Astrocyte (in vitro differentiated cells and primary cell): ENCODE results near the gene C13orf46. TPM values are rescaled to one million over a fixed set of nuclear protein-coding genes. Genes with fewer than 3 reads are reported as not detected.
A peak's percentile ranks its signal among the peaks of the same experiment; 100 is the strongest.

Experiments used
- DNase-seq: peaks from one replicate; pipeline ENCODE4 v3.0.0-alpha.2; 2010; ENCODE audit warnings: low read depth
- FAIRE-seq: peaks from 2 replicates; lab custom pipeline; 2011; peaks lifted over from hg19 to GRCh38; lab: Jason Lieb, UNC
- H2AFZ ChIP-seq: 2 replicates; pipeline ENCODE4 v1.6.0; 2012; ENCODE audit warnings: low read depth, low read length, inconsistent platforms
- H3K27ac ChIP-seq: 2 replicates; pipeline ENCODE4 v1.5.1; 2011; ENCODE audit warnings: low read depth, low read length, inconsistent platforms
- H3K27me3 ChIP-seq: 2 replicates; pipeline ENCODE4 v1.6.0; 2011; ENCODE audit warnings: low read length, inconsistent platforms; ENCODE audit not compliant: insufficient read depth
- H3K36me3 ChIP-seq: 2 replicates; pipeline ENCODE4 v1.5.1; 2011; ENCODE audit warnings: low read length, inconsistent platforms; ENCODE audit not compliant: insufficient read depth
- H3K4me1 ChIP-seq: 2 replicates; pipeline ENCODE4 v1.5.1; 2011; ENCODE audit warnings: low read length, inconsistent platforms; ENCODE audit not compliant: insufficient read depth
- H3K4me2 ChIP-seq: 2 replicates; pipeline ENCODE4 v1.6.0; 2012; ENCODE audit warnings: low read length, inconsistent platforms
- H3K4me3 ChIP-seq: 2 replicates; pipeline ENCODE4 v1.5.1; 2011; ENCODE audit warnings: low read depth, mild to moderate bottlenecking, low read length, inconsistent platforms; ENCODE audit not compliant: insufficient read depth
- H3K79me2 ChIP-seq: 2 replicates; pipeline ENCODE4 v1.6.0; 2012; ENCODE audit warnings: mild to moderate bottlenecking, low read length, inconsistent platforms; ENCODE audit not compliant: insufficient read depth
- H3K9ac ChIP-seq: 2 replicates; pipeline ENCODE4 v1.6.0; 2012; ENCODE audit warnings: mild to moderate bottlenecking, low read length, inconsistent platforms
- H3K9me3 ChIP-seq: 2 replicates; pipeline ENCODE4 v1.5.1; 2012; ENCODE audit warnings: low read depth, mild to moderate bottlenecking, low read length, inconsistent platforms; ENCODE audit not compliant: insufficient read depth
- H4K20me1 ChIP-seq: 2 replicates; pipeline ENCODE4 v1.6.0; 2012; ENCODE audit warnings: low read length, inconsistent platforms; ENCODE audit not compliant: insufficient read depth
- H3K27ac Mint-ChIP-seq: one replicate; pipeline ENCODE4 v1.8.0; 2021; ENCODE audit warnings: mild to moderate bottlenecking, mixed read lengths; ENCODE audit not compliant: unreplicated experiment
- H3K27me3 Mint-ChIP-seq: one replicate; pipeline ENCODE4 v1.8.0; 2021; ENCODE audit warnings: low read depth, mixed read lengths; ENCODE audit not compliant: unreplicated experiment
- H3K36me3 Mint-ChIP-seq: one replicate; pipeline ENCODE4 v1.8.0; 2021; ENCODE audit warnings: low read depth, mixed read lengths; ENCODE audit not compliant: unreplicated experiment
- H3K4me1 Mint-ChIP-seq: one replicate; pipeline ENCODE4 v1.8.0; 2021; ENCODE audit warnings: low read depth, mixed read lengths; ENCODE audit not compliant: unreplicated experiment
- H3K4me3 Mint-ChIP-seq: one replicate; pipeline ENCODE4 v1.8.0; 2021; ENCODE audit warnings: mild to moderate bottlenecking, moderate library complexity, mixed read lengths; ENCODE audit not compliant: unreplicated experiment
- H3K9me3 Mint-ChIP-seq: one replicate; pipeline ENCODE4 v1.8.0; 2021; ENCODE audit warnings: mild to moderate bottlenecking, mixed read lengths; ENCODE audit not compliant: unreplicated experiment
- CTCF ChIP-seq: IDR thresholded peaks from 2 replicates; pipeline ENCODE4 v1.5.1; 2011; ENCODE audit warnings: low read depth, mild to moderate bottlenecking, inconsistent platforms, low read length, moderate library complexity; ENCODE audit not compliant: insufficient read depth
- EZH2 ChIP-seq: IDR thresholded peaks from 2 replicates; pipeline ENCODE4 v1.6.1; 2012; ENCODE audit warnings: mild to moderate bottlenecking, low read length, inconsistent platforms; ENCODE audit not compliant: insufficient read depth
- total RNA-seq: library from RNA; stranded (reverse); gene quantifications from 2 replicates; pipeline ENCODE4 v1.2.1, GENCODE V29; 2021

C13orf46 gene
- total RNA-seq, 1 donor from 2014 or later, result 5.0 TPM

GRCh38 chr13:114017966-114018365 is 44.1 kb upstream of the C13orf46 start:
- no peak overlapping the region for H2AFZ ChIP-seq
- H3K9me3 ChIP-seq, result no peaks in the 10 kb centered on the region
- Mint-ChIP-seq H3K27ac (no peak overlapping the region), H3K36me3 (peaks cover 25% of the 10 kb centered on the region), H3K4me3 (no peak overlapping the region), H3K9me3 (no peaks in the 10 kb centered on the region), H3K4me1 (peaks cover 2% of the 10 kb centered on the region), H3K27me3 (no peaks in the 10 kb centered on the region)
- peaks cover 8% of the 10 kb centered on the region for H3K4me1 ChIP-seq
- H3K27ac ChIP-seq, result no peak overlapping the region
- no peak overlapping the region for H3K4me2 ChIP-seq
- TF ChIP-seq EZH2 (no peak), CTCF (no peak)
- FAIRE-seq (no peak), DNase-seq (no peak)
- peaks cover 32% of the 10 kb centered on the region for H4K20me1 ChIP-seq
- no peaks in the 10 kb centered on the region for H3K27me3 ChIP-seq
- peaks cover 7% of the 10 kb centered on the region for H3K79me2 ChIP-seq
- H3K36me3 ChIP-seq, result peaks cover 23% of the 10 kb centered on the region
- H3K4me3 ChIP-seq, result no peak overlapping the region
- no peak overlapping the region for H3K9ac ChIP-seq

DNA sequence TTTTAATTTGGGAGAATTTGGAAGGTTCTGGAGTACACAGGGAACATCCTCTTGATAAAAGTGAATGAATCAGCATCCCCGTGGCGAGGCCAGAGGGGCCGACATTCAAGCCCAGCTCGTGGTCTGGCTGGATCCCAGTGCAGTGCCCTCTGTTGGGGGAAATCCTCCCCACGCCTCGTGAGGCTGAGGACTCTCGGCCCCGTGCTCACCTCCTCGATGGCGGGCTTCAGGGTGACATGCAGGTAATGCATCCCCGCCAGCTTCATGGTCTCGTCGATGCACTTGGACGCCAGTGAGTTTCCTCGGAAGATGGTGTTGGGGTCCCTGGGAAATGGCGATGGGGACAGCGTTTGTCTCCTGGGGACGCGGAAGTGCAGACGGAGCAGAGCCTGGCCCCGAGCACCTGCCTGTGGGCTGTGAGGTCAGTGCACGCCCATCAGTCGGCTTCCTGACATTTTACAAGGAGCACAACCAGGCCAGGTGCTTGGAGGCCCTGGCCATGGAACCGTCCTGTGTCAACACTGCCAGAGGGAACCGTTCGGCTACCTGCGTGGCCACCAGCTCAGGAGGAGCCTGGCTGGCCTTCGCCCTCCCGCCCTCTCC is 43.3 kb upstream of the C13orf46 start:
- DNase-seq, result no peak

More for the DNA sequence above, 43.3 kb upstream of the C13orf46 start:
- H3K4me2 ChIP-seq, result no peak overlapping the region
- H3K79me2 ChIP-seq, result peaks cover 7% of the 10 kb centered on the region
- H3K4me1 ChIP-seq, result peaks cover 8% of the 10 kb centered on the region
- no peak for FAIRE-seq
- H3K9me3 ChIP-seq, result no peaks in the 10 kb centered on the region
- H4K20me1 ChIP-seq, result peaks cover 37% of the 10 kb centered on the region
- no peak overlapping the region for H3K4me3 ChIP-seq
- Mint-ChIP-seq H3K9me3 (no peaks in the 10 kb centered on the region), H3K27me3 (no peaks in the 10 kb centered on the region), H3K4me3 (no peak overlapping the region), H3K4me1 (peaks cover 2% of the 10 kb centered on the region), H3K36me3 (peaks cover 22% of the 10 kb centered on the region), H3K27ac (no peak overlapping the region)
- no peak overlapping the region for H2AFZ ChIP-seq
- no peak overlapping the region for H3K27ac ChIP-seq
- peak; percentile 32 for TF ChIP-seq CTCF
- no peak for TF ChIP-seq EZH2
- H3K9ac ChIP-seq, result no peak overlapping the region
- H3K36me3 ChIP-seq, result peaks cover 23% of the 10 kb centered on the region
- H3K27me3 ChIP-seq, result no peaks in the 10 kb centered on the region
